H1 (cell line): ENCODE measurements around the gene CRADD.

Experiments used
- EZH2 ChIP-seq: fragments of 200-600 bp; sonication (generic); IDR thresholded peaks from 2 replicates; pipeline ENCODE4 v1.7.1; 2012; ENCODE audit warnings: low read depth, mild to moderate bottlenecking, moderate library complexity, low read length, inconsistent platforms; ENCODE audit not compliant: severe bottlenecking
- JUN ChIP-seq: IDR thresholded peaks from 2 replicates; pipeline ENCODE4 v1.6.1; 2011; ENCODE audit warnings: low read depth, mild to moderate bottlenecking, improper control_type of control experiment, low read length
- RFX5 ChIP-seq: IDR thresholded peaks from 2 replicates; pipeline ENCODE4 v1.6.1; 2011; ENCODE audit warnings: low read depth, low read length, improper control_type of control experiment, borderline replicate concordance
- ZNF274 ChIP-seq: IDR thresholded peaks from 2 replicates; pipeline ENCODE4 v1.7.0; 2012; ENCODE audit warnings: low read length, borderline replicate concordance; ENCODE audit errors: extremely low read depth

GRCh38 chr12:93943780-93944179 lies 266.6 kb downstream of the CRADD start:
- no peak for TF ChIP-seq ZNF274
- no peak for TF ChIP-seq RFX5
- TF ChIP-seq EZH2: no peak
- no peak for TF ChIP-seq JUN
